ENCODE results near the gene ZNF705A. TPM values are rescaled to one million over a fixed set of nuclear protein-coding genes. Genes with fewer than 3 reads are reported as not detected.
"Not testable (repeated sequence)": the region's sequence is repeated elsewhere in the genome, so short reads cannot be mapped to it uniquely, and the experiment has no call there.

The ZNF705A gene
- total RNA-seq, 1 experiment from 2014 or later: not detected

- CTCF ChIA-PET; POLR2A ChIA-PET; H3K27ac ChIP-seq (ENCODE audit: low read length); intact Hi-C loops (cut with micrococcal nuclease; ENCODE audit: unreplicated experiment); DNase-seq (ENCODE audit: low read depth, low spot score); H3K9me3 ChIP-seq (ENCODE audit: control insufficient read depth, insufficient read depth, low read depth, low read length); BruUV-seq (replicated peaks); ATAC-seq; H3K27me3 ChIP-seq (ENCODE audit: control insufficient read depth, insufficient read depth, low read length); H3K36me3 ChIP-seq (ENCODE audit: control insufficient read depth, insufficient read depth, low read length); in situ Hi-C loops (cut with HindIII; ENCODE audit: low pct_unique_long_range_greater_than_20kb, low sequenced_read_pairs); H3K4me1 ChIP-seq (ENCODE audit: control insufficient read depth, insufficient read depth, low read length); H3K4me3 ChIP-seq (ENCODE audit: low read depth in 2 of 2, low read length in 2 of 2): not testable (repeated sequence)
Measured at GRCh38 chr12:8133636-8134397, 23.0 kb upstream of the ZNF705A start.

DNA sequence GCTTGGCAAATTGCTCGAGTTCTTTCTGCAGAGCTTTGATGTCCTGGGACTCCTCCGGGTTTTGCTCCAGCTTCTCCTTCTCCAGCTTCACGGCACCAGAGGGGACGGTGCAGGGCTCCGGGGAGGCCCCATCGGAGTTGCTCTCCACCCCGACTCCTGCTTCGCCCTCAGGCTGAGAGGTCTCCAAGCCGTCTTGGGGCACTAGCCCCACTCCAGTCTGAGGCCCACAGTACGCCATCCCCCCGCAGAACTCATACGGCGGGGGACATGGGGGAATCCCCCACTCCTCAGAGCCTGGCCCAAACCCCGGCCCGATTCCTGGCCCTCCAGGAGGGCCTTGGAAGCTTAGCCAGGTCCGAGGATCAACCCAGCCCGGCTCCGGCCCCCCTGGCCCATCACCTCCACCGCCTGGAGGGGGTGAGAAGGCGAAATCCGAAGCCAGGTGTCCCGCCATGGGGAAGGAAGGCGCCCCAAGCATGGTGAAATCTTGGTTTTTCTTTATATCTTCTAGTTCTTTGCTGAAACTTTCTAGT, 22.4 kb upstream of the ZNF705A start:
- H3K27ac ChIP-seq (ENCODE audit: low read length); H3K27me3 ChIP-seq (ENCODE audit: control insufficient read depth, insufficient read depth, low read length); H3K4me1 ChIP-seq (ENCODE audit: control insufficient read depth, insufficient read depth, low read length); in situ Hi-C loops (cut with HindIII; ENCODE audit: low pct_unique_long_range_greater_than_20kb, low sequenced_read_pairs); intact Hi-C loops (cut with micrococcal nuclease; ENCODE audit: unreplicated experiment); DNase-seq (ENCODE audit: low read depth, low spot score); H3K4me3 ChIP-seq (ENCODE audit: low read depth in 2 of 2, low read length in 2 of 2); POLR2A ChIA-PET; H3K9me3 ChIP-seq (ENCODE audit: control insufficient read depth, insufficient read depth, low read depth, low read length); BruUV-seq (replicated peaks); ATAC-seq; H3K36me3 ChIP-seq (ENCODE audit: control insufficient read depth, insufficient read depth, low read length); CTCF ChIA-PET: not testable (repeated sequence)

DNA sequence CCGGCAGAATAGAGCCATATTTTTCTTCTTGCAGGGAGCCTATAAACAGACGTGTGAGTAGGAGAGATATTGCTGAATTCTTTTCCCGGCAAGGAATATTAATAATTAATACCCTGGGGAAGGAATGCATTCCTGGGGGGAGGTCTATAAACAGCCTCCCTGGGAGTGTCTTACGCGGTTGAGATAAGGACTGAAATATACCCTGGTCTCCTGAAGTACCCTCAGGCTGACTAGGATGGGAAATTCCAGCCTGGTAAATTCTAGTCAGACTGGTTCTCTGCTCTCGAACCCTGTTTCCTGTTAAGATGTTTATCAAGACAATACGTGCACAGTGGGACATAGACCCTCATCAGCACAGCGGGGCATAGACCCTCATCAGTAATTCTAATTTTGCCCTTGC, 15.2 kb upstream of the ZNF705A start:
- in situ Hi-C loops (cut with HindIII; ENCODE audit: low pct_unique_long_range_greater_than_20kb, low sequenced_read_pairs); H3K36me3 ChIP-seq (ENCODE audit: control insufficient read depth, insufficient read depth, low read length); H3K9me3 ChIP-seq (ENCODE audit: control insufficient read depth, insufficient read depth, low read depth, low read length); BruUV-seq (replicated peaks); H3K27ac ChIP-seq (ENCODE audit: low read length); DNase-seq (ENCODE audit: low read depth, low spot score); H3K4me1 ChIP-seq (ENCODE audit: control insufficient read depth, insufficient read depth, low read length); POLR2A ChIA-PET; CTCF ChIA-PET; intact Hi-C loops (cut with micrococcal nuclease; ENCODE audit: unreplicated experiment); ATAC-seq; H3K27me3 ChIP-seq (ENCODE audit: control insufficient read depth, insufficient read depth, low read length); H3K4me3 ChIP-seq (ENCODE audit: low read depth in 2 of 2, low read length in 2 of 2): not testable (repeated sequence)

- Histone ChIP-seq H3K4me1 (ENCODE audit: control insufficient read depth, insufficient read depth, low read length) (no peaks in the 10 kb centered on the region), H3K27ac (ENCODE audit: low read length) (no peak overlapping the region), H3K36me3 (ENCODE audit: control insufficient read depth, insufficient read depth, low read length) (no peaks in the 10 kb centered on the region), H3K4me3 (ENCODE audit: low read depth in 2 of 2, low read length in 2 of 2) (no peak overlapping the region), H3K27me3 (ENCODE audit: control insufficient read depth, insufficient read depth, low read length) (no peaks in the 10 kb centered on the region), H3K9me3 (ENCODE audit: control insufficient read depth, insufficient read depth, low read depth, low read length) (no peaks in the 10 kb centered on the region)
- in situ Hi-C loops (cut with HindIII; ENCODE audit: low pct_unique_long_range_greater_than_20kb, low sequenced_read_pairs) (no loop called here), intact Hi-C loops (cut with micrococcal nuclease; ENCODE audit: unreplicated experiment) (no loop called here)
- no peak for DNase-seq (ENCODE audit: low read depth, low spot score)
- ATAC-seq: no peak
- BruUV-seq (replicated peaks): no TSS peak
- TF ChIP-seq SIN3A (IDR thresholded peaks at IDR 0.05; ENCODE audit: borderline replicate concordance, insufficient read depth, low read depth, low read length): no peak
- TF ChIP-seq TCF7L2 (IDR thresholded peaks at IDR 0.05; ENCODE audit: low read depth, low read length): no peak
- TF ChIP-seq CTCF (IDR thresholded peaks at IDR 0.05): no peak
- no peak for TF ChIP-seq POLR2AphosphoS5 (IDR thresholded peaks at IDR 0.05; ENCODE audit: low read depth, low read length)
- TF ChIP-seq, protein P1, sequence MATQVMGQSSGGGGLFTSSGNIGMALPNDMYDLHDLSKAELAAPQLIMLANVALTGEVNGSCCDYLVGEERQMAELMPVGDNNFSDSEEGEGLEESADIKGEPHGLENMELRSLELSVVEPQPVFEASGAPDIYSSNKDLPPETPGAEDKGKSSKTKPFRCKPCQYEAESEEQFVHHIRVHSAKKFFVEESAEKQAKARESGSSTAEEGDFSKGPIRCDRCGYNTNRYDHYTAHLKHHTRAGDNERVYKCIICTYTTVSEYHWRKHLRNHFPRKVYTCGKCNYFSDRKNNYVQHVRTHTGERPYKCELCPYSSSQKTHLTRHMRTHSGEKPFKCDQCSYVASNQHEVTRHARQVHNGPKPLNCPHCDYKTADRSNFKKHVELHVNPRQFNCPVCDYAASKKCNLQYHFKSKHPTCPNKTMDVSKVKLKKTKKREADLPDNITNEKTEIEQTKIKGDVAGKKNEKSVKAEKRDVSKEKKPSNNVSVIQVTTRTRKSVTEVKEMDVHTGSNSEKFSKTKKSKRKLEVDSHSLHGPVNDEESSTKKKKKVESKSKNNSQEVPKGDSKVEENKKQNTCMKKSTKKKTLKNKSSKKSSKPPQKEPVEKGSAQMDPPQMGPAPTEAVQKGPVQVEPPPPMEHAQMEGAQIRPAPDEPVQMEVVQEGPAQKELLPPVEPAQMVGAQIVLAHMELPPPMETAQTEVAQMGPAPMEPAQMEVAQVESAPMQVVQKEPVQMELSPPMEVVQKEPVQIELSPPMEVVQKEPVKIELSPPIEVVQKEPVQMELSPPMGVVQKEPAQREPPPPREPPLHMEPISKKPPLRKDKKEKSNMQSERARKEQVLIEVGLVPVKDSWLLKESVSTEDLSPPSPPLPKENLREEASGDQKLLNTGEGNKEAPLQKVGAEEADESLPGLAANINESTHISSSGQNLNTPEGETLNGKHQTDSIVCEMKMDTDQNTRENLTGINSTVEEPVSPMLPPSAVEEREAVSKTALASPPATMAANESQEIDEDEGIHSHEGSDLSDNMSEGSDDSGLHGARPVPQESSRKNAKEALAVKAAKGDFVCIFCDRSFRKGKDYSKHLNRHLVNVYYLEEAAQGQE (IDR thresholded peaks at IDR 0.05; ENCODE audit: insufficient read depth in 1 of 2, low read depth in 2 of 2, low read length in 1 of 2): no peak
- CTCF ChIA-PET: no interaction called here
- POLR2A ChIA-PET: no interaction called here
Measured at GRCh38 chr12:8143261-8143660, 13.6 kb upstream of the ZNF705A start.
